GM18502 (cell line): ENCODE measurements around the gene DSCAML1.

Experiments
- ATAC-seq: cut with Tn5 transposase; IDR thresholded peaks from one replicate; pipeline ENCODE4 v1.9.1; 2021; ENCODE audit warnings: mild to moderate bottlenecking; ENCODE audit not compliant: unreplicated experiment, poor library complexity

The DSCAML1 gene

DNA sequence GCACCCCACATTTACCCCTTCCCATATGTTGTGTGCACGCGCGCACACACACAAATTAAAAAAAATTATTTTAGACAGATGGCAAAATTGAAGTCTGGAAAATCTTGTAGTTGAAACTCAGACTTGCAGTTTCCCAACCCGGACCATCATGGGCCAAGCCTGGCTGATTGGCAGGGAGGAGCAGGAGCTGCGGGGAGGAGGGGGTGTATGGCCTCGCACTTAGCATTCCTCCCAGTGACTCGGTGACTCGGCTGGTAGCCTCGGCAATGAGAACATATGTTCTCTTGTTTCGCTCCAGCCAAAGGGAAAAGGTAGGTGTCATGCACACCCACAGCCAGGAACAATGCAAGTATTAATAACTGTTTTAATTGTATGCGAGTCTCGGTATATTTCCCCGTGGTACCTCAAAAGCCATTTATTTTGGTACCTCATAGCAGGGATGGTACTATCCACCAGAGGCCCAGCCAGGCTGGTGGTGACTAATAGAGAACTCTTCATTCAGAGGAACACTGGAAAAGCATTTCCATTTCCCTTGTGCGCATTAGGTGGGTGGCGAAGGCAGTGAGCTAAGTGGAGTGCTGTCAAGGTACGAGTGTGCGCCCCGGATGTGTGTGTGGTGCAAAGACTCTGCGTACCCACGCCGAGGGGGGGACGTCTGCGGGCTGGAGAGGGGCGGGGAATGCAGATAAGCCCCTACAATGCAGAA, 92.5 kb downstream of the DSCAML1 start:
- ATAC-seq, result no peak

DNA sequence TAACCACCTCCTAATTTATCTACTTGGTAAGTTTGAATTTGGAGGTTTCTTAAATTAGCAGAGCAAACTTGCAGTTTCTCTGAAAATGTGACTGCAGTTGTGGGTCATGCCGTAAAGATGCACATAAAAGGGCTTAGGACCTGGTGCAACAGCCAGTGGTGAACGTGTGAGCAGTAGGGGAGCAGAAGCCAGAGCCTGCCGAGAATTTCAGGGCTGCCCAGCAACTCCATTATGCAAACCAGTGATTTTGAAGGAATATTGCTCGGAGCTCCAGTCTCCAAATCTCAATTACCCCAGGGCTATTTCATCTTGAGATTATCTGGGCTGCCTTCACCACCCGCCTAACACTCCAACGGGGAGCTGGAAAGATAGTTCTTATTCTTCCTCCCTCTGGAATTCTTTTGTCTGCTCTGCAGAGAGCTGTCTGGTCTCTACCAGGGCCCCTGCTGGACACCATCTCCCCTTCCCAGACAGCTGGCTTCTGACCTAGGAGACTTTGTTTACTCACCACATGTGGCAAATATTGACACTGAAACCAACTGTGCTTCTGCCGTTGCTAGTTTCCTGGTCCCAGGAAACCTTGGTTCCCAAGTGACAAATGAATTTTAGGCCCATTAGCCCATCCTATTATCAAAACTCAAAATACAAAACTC, 93.9 kb downstream of the DSCAML1 start:
- no peak for ATAC-seq

DNA sequence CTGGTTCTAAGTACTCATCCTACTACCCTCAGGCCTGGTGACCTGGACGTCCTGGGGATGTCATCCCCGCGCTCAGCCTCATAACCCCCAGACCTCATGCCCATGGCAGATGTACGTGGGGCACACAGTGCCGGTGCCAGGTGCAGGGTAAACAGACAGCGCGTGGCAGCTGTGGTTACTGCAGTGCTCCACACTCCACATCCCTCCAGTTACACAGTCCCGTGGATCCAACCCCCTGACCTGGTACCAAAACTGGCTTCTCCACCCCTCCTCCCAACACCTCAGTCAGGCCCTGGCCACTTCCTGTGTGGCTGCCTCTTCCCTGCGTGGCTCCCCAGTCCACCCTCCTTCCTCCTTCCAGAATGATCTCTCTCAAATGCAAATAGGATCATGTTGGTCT, 95.2 kb downstream of the DSCAML1 start:
- no peak for ATAC-seq

- ATAC-seq, result no peak
Measured at GRCh38 chr11:117700551-117700950, 96.5 kb downstream of the DSCAML1 start.

GRCh38 chr11:117697319-117697718, 99.7 kb downstream of the DSCAML1 start:
- ATAC-seq, result no peak

DNA sequence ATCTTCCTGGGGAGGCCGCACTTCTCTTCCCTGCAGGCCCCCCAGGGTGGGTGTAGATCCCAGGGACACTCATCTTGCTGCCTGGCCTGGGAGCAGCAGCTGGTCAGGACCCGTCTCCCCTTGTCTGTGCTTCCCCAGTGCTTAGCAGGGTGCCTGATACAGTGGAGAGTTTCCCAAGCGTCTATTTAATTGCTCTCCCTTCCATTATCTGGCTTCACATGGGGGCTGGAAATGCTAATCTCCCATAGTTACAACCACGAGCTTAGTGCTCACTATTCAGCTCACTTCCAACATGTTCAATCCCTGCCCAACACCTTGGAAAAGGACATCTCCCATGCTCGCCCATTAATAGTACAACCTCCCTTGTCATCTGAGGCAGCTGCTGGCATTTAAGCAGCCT, 100.5 kb downstream of the DSCAML1 start:
- no peak for ATAC-seq

- ATAC-seq, result no peak
Measured at GRCh38 chr11:117693344-117693743, 103.7 kb downstream of the DSCAML1 start.

- no peak for ATAC-seq
Measured at GRCh38 chr11:117691516-117691915, 105.5 kb downstream of the DSCAML1 start.

DNA sequence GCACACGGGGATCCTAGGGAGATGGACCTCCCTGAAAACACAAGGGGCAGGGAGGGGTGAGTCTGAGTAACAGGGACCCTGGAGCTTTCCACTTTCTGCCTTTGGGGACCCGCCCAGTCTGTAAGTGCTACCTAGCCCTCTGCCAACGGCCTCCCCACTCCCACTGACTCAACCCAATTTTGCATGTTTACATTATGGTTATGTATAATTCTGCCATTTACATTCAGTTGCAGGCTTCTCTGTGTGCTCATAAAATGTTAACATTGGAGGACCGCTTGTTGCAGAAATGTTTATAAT, 105.8 kb downstream of the DSCAML1 start:
- no peak for ATAC-seq

DNA sequence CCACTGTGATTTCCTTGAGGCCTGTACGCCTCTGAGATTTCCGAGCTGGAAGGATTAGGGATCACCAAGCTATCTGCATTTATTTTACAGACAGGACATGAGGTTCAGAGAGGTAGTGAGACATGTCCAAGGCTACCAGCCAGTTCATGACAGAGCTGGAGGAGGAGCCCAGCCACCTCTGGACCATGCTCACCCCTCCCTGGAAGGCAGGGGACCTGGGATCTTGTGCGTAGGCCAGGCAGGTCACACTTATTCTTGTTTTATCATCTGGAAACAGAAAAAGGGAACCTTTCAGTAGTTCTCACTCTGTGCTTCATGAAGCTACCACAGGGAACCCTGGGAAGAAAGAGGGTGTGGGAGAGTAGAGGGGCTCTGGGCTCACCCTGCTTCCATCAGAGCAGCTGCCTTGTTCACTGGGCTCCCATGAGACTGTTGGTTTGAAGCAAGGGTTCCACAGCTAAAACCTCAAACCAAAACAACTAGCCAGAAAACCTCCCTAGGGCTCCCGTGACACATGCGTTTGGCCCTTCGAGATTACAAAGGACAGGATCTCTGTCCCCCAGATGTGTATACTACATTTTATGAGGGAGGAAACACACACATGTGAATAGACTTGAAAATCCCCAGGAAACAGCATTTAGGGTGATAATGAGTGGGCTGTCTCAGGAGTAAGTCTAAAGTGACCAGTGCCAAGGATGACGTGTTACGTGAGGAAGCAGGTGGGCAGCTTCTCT, 106.4 kb downstream of the DSCAML1 start:
- ATAC-seq, result no peak

- ATAC-seq, result no peak
Measured at GRCh38 chr11:117688255-117688797, 108.7 kb downstream of the DSCAML1 start.

DNA sequence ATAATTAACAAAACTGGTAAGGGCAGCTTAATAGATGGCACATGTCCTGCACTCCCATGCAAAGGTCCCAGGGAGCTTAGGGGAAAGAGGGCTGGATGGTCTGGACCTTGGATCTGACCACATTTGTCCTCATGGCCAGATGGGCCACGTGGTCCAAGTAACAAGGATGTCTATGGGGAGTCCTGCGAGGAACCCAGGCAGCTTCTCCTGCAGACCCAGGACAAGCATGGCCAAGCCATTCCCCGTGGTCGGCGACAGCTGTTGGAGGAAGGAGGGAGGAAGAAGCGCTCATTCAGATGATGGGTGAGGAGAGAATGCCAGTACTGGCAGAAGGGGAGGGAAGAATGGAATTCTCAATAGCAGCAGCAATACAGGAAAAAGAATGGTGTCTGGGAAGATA, 109.2 kb downstream of the DSCAML1 start:
- no peak for ATAC-seq

DNA sequence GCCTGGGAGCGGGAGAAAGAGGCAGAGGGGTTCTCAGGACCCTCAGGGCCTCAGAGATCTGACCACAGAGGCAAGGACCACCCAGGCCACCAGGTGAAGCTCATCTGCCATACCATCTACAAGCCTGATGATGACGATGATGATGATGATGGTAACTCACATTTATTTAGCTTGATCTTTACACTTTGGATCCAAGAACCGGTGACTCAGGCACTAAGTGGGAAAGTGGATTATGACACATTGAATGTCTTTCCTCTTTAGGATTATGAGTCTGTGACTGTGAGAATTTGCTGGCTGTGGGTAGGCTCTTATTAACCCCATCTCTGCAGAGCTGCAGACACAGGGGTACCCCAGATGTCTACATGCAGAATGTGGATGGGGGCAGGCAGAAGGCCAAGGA, 110.3 kb downstream of the DSCAML1 start:
- ATAC-seq, result no peak

GRCh38 chr11:117685566-117685965, 111.5 kb downstream of the DSCAML1 start:
- no peak for ATAC-seq

DNA sequence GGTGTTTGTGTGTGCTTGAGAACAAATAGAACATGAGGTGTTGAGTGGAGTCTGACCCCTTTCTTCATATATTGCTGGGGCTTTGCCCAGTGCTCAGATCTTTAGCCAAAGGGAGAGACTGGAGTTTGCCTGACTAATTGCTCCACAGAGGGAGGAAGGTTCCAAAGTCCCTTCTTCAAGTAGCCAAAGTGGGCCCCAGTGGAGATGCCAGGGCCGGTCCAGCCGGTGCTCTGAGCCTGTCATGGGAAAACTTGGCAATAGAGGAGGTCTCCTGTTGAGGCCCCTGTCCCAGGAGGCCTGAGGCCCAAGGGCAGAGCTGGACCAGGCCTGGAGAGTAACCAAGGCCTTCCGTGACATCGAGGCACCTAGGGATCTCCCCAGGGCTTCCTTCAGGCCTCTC, 112.3 kb downstream of the DSCAML1 start:
- ATAC-seq, result no peak

- no peak for ATAC-seq
Measured at GRCh38 chr11:117684111-117684510, 112.9 kb downstream of the DSCAML1 start.

- ATAC-seq, result no peak
Measured at GRCh38 chr11:117681438-117681837, 115.6 kb downstream of the DSCAML1 start.

DNA sequence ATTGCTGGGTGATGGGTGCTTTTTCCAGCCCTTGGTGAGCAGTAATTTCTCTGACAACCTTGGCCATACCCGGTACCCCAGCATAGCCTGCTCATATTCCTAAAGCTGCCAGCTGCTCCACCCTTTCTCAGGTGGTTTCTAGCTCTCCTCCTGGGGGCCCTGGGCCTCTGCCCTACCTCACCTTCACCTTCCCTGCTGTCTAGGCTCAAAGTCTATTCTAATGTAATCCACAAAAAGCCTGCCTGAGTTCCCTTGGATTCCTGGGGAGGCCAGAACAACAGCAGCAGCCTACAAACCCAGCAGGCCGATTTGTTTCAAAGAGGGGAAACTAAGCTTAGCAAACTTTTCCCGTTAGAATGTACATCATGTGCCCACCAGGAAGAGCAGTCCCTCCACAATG, 117.6 kb downstream of the DSCAML1 start:
- ATAC-seq, result no peak

- ATAC-seq, result no peak
Measured at GRCh38 chr11:117678658-117679406, 118.2 kb downstream of the DSCAML1 start.

DNA sequence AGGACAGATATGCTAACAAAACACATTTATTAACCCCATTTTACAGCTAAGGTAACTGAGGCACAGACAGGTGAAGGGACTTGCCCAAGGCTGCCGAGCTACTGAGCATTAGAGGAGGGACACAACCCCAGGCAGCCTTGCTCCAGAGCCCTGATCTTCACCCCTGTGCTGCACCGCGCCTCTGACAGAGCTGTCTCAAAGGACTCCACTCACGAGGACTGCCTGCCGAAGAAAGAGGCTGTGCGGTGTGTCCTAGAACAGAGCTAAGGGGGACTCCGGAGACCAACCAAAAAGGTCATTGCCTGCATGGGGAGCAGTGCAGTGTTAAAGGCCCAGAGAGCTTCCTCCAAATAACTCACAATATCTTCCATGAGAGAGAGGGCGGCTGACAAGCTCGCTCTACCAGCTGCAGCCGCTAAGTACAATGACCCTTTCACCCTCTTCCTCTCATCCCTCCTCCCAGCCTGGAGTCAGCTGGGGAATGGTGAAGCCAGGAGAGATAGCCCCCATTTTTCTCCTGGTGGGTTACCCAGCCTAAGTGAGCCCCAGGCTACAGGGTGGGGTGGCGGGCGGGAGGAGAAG, 119.2 kb downstream of the DSCAML1 start:
- no peak for ATAC-seq
